ENCODE data around the gene KLHL14.

DNA sequence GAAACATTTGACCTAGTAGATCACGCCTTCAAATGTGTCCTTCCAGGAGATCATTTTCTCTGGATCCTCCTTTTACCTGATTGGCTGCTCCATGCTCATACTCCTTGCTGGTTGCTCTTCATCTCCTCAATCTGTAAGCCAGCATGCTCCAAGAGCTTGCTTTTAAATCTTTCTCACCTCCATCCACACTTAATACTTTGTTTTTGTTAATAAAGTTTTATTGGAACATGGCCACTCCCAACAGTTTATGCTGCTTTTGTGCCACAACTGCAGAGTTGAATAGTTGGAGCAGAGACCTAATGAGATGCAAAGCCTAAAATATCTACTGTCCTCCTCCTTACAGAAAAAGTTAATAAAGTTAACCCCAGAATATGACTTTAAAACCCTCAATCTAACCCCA, 60.0 kb downstream of the KLHL14 start:
- TF ChIP-seq, protein P1, sequence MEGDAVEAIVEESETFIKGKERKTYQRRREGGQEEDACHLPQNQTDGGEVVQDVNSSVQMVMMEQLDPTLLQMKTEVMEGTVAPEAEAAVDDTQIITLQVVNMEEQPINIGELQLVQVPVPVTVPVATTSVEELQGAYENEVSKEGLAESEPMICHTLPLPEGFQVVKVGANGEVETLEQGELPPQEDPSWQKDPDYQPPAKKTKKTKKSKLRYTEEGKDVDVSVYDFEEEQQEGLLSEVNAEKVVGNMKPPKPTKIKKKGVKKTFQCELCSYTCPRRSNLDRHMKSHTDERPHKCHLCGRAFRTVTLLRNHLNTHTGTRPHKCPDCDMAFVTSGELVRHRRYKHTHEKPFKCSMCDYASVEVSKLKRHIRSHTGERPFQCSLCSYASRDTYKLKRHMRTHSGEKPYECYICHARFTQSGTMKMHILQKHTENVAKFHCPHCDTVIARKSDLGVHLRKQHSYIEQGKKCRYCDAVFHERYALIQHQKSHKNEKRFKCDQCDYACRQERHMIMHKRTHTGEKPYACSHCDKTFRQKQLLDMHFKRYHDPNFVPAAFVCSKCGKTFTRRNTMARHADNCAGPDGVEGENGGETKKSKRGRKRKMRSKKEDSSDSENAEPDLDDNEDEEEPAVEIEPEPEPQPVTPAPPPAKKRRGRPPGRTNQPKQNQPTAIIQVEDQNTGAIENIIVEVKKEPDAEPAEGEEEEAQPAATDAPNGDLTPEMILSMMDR (IDR thresholded peaks at IDR 0.05 in 2 of 3, conservative IDR thresholded peaks at IDR 0.05 in 1 of 3; ENCODE audit: borderline replicate concordance in 1 of 3, insufficient read depth in 1 of 3, low read depth in 2 of 3, low read length in 2 of 3), result no peak
- TF ChIP-seq POLR2A (IDR thresholded peaks at IDR 0.05; ENCODE audit: borderline replicate concordance, extremely low read depth, insufficient read depth, insufficient read length) (no peak), ZNF274 (IDR thresholded peaks at IDR 0.05; ENCODE audit: low read depth, low read length) (no peak), EGR1 (IDR thresholded peaks at IDR 0.05; ENCODE audit: low read depth) (no peak), POLR2AphosphoS5 (IDR thresholded peaks at IDR 0.05; ENCODE audit: low read depth, low read length) (no peak), SP1 (IDR thresholded peaks at IDR 0.05; ENCODE audit: low read depth) (no peak), SRF (IDR thresholded peaks at IDR 0.05; ENCODE audit: low read depth) (no peak), YY1 (IDR thresholded peaks at IDR 0.05; ENCODE audit: extremely low read depth, insufficient replicate concordance, low read depth, low read length) (no peak), CEBPB (IDR thresholded peaks at IDR 0.05; ENCODE audit: low read depth) (no peak)
- TF ChIP-seq, protein P2, sequence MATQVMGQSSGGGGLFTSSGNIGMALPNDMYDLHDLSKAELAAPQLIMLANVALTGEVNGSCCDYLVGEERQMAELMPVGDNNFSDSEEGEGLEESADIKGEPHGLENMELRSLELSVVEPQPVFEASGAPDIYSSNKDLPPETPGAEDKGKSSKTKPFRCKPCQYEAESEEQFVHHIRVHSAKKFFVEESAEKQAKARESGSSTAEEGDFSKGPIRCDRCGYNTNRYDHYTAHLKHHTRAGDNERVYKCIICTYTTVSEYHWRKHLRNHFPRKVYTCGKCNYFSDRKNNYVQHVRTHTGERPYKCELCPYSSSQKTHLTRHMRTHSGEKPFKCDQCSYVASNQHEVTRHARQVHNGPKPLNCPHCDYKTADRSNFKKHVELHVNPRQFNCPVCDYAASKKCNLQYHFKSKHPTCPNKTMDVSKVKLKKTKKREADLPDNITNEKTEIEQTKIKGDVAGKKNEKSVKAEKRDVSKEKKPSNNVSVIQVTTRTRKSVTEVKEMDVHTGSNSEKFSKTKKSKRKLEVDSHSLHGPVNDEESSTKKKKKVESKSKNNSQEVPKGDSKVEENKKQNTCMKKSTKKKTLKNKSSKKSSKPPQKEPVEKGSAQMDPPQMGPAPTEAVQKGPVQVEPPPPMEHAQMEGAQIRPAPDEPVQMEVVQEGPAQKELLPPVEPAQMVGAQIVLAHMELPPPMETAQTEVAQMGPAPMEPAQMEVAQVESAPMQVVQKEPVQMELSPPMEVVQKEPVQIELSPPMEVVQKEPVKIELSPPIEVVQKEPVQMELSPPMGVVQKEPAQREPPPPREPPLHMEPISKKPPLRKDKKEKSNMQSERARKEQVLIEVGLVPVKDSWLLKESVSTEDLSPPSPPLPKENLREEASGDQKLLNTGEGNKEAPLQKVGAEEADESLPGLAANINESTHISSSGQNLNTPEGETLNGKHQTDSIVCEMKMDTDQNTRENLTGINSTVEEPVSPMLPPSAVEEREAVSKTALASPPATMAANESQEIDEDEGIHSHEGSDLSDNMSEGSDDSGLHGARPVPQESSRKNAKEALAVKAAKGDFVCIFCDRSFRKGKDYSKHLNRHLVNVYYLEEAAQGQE (IDR thresholded peaks at IDR 0.05; ENCODE audit: low read depth), result no peak
- TF ChIP-seq, protein P3, sequence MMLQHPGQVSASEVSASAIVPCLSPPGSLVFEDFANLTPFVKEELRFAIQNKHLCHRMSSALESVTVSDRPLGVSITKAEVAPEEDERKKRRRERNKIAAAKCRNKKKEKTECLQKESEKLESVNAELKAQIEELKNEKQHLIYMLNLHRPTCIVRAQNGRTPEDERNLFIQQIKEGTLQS (IDR thresholded peaks at IDR 0.05), result no peak
- TF ChIP-seq, protein P4, sequence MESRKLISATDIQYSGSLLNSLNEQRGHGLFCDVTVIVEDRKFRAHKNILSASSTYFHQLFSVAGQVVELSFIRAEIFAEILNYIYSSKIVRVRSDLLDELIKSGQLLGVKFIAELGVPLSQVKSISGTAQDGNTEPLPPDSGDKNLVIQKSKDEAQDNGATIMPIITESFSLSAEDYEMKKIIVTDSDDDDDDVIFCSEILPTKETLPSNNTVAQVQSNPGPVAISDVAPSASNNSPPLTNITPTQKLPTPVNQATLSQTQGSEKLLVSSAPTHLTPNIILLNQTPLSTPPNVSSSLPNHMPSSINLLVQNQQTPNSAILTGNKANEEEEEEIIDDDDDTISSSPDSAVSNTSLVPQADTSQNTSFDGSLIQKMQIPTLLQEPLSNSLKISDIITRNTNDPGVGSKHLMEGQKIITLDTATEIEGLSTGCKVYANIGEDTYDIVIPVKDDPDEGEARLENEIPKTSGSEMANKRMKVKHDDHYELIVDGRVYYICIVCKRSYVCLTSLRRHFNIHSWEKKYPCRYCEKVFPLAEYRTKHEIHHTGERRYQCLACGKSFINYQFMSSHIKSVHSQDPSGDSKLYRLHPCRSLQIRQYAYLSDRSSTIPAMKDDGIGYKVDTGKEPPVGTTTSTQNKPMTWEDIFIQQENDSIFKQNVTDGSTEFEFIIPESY (IDR thresholded peaks at IDR 0.05; ENCODE audit: extremely low read depth, insufficient replicate concordance, low read length), result no peak
